SK-N-MC (cell line): ENCODE results near the gene AKR1B1.

Experiments used
- EZH2 ChIP-seq: fragments of 200-600 bp; sonication (generic); IDR thresholded peaks from one replicate; pipeline ENCODE4 v1.6.1; 2017; ENCODE audit warnings: antibody characterized with exemption
- FOXP2 ChIP-seq: optimal IDR thresholded peaks from 2 replicates; pipeline ENCODE3; 2011; ENCODE audit warnings: mild to moderate bottlenecking, moderate library complexity; ENCODE audit not compliant: insufficient read depth; ENCODE audit errors: extremely low read length, control extremely low read depth
- POLR2AphosphoS5 ChIP-seq: IDR thresholded peaks from 2 replicates; pipeline ENCODE4 v1.6.1; 2012; ENCODE audit warnings: mild to moderate bottlenecking, low read depth, low read length, borderline replicate concordance

- no peak for TF ChIP-seq POLR2AphosphoS5
- no peak for TF ChIP-seq EZH2
- TF ChIP-seq FOXP2: no peak
Observed at GRCh38 chr7:134493091-134493490, 34.2 kb upstream of the AKR1B1 start.
